VCaP (cell line): ENCODE data around the gene DPYSL4.

Source experiments
- H3K27ac ChIP-seq: fragments of 450-650 bp; 2 replicates; pipeline ENCODE4 v1.5.1; 2017
- TF ChIP-seq, protein P1 (sequence below): fragments of 450-650 bp; conservative IDR thresholded peaks from 2 replicates; pipeline ENCODE4 v1.5.1; 2017; ENCODE audit warnings: mild to moderate bottlenecking, moderate library complexity

The DPYSL4 gene

DNA sequence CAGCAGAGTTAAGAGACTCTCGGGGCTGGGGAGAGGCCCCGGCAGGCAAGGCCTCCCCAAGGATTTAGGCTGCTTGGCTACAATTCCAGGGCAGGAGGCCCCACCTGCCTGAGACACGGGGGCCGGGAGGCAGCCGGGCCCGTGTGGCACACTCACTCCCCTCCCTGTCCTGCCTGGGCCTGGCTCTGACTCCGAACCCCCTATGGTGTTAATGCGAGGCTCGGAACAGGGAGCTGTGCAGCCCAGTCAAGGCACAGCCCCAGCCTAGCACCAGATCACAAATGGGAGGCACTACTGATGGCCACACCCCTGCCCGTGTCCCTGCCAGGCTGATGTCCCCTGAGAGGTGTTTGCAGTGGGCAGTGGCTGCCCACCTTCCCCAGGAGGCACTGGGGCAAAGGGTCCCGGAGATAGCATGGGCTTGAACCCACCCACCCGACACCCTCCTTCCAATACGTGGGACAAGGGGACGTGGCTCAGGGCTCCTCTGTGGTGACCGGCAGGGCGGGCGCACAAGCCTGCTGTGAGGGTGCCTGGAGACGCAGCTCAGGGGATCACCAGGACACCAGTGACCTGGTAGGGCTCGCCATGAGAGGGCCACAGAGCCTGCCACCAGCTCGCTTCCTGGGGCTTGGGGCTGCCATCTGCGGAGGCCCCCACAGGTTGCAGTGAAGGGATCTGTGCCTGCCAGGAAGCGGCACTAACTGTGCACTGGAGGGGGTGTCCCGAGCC, 37.0 kb downstream of the DPYSL4 start:
- H3K27ac ChIP-seq, result peak overlapping the region; percentile 45; the same call in 1 of the 2 replicates
- TF ChIP-seq, protein P1, sequence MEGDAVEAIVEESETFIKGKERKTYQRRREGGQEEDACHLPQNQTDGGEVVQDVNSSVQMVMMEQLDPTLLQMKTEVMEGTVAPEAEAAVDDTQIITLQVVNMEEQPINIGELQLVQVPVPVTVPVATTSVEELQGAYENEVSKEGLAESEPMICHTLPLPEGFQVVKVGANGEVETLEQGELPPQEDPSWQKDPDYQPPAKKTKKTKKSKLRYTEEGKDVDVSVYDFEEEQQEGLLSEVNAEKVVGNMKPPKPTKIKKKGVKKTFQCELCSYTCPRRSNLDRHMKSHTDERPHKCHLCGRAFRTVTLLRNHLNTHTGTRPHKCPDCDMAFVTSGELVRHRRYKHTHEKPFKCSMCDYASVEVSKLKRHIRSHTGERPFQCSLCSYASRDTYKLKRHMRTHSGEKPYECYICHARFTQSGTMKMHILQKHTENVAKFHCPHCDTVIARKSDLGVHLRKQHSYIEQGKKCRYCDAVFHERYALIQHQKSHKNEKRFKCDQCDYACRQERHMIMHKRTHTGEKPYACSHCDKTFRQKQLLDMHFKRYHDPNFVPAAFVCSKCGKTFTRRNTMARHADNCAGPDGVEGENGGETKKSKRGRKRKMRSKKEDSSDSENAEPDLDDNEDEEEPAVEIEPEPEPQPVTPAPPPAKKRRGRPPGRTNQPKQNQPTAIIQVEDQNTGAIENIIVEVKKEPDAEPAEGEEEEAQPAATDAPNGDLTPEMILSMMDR, result no peak

DNA sequence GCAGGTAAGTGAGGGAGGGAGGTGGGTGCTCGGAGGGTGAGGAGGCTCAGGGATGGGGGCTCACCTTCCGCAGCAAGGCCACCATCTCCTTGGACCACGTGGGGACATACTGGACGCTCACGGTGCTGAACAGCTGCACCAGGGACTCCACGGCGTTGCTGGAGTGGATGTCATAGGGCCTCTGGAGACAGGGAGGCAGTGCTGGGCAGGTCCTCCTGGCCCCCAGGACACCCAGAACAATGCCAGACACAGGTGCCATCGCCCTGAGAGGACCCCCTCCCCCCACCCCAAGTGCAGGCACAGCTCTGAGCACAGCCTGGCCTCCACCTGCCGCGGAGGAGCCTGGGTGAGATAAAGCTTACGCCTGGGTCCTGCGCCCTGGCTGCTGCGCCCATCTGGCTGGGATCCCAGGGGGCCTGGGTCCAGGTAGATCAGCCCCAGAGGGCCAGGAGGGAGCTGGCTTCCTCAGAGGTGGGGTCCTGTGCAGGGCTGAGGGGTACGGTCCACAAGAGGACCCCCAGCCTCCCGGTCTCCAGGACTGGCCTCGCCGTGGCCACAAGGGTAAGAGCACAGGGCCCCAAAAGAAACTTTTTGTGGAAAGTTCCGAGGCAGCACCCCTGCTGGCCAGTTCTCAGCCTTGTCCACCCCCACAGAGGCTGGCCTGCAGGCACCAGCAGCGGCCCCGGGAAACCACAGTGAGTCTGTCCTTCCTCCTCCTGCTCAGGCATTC, 37.8 kb downstream of the DPYSL4 start:
- no peak overlapping the region for H3K27ac ChIP-seq
- TF ChIP-seq, protein P1, result no peak

DNA sequence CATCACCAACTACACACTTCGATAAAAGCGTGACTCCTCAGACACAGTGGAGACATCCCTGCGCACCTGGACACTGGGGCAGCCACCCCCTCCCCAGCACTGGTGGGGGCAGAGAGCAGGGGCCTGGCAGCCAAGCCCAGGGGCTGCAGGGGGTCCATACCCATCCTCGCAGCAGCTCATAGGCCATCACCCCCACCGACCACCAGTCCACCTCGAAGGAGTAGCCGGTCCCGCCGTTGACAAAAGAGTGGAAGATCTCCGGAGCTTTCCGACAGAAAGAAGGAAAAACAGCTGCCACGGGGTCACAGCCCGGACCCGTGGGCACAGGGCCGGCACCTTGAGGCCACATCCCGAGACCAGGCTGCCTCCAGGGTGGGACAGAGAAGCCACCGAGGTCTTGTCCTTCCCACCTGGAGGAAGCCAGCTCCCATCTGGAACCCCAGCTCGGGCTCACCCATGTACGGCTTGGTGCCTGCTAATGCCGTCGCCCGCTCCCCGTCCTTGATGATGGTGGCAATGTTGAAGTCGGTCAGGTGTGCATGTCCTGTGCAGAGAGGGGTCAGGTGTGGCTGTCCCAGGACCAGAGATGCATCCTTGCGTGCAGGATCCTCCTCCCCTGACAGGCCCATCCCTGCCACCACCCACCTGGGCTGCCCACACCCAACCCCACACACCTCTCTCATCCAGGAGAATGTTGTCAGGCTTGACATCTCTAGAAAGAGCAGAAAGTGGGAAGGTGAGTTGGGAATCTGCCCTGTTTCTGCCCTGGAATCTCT, 38.5 kb downstream of the DPYSL4 start:
- no peak overlapping the region for H3K27ac ChIP-seq
- TF ChIP-seq, protein P1, result no peak

GRCh38 chr10:132225849-132226205, 39.1 kb downstream of the DPYSL4 start:
- no peak overlapping the region for H3K27ac ChIP-seq
- TF ChIP-seq, protein P1, result no peak

- no peak overlapping the region for H3K27ac ChIP-seq
- TF ChIP-seq, protein P1, result no peak
These were observed 40.0 kb downstream of the DPYSL4 start for GRCh38 chr10:132226586-132227405.

GRCh38 chr10:132227851-132228390, 41.2 kb downstream of the DPYSL4 start:
- H3K27ac ChIP-seq, result no peak overlapping the region
- TF ChIP-seq, protein P1, result no peak
